Left hindlimb (tissue), 1 donor: ENCODE results near the gene TTC4.
A peak's percentile ranks its signal among the peaks of the same experiment; 100 is the strongest.
"Not testable (repeated sequence)": the region's sequence is repeated elsewhere in the genome, so short reads cannot be mapped to it uniquely, and the experiment has no call there.

Experiments used
- DNase-seq: peaks from one replicate; pipeline ENCODE4 v3.0.0-alpha.2; 2018

The TTC4 gene

DNA sequence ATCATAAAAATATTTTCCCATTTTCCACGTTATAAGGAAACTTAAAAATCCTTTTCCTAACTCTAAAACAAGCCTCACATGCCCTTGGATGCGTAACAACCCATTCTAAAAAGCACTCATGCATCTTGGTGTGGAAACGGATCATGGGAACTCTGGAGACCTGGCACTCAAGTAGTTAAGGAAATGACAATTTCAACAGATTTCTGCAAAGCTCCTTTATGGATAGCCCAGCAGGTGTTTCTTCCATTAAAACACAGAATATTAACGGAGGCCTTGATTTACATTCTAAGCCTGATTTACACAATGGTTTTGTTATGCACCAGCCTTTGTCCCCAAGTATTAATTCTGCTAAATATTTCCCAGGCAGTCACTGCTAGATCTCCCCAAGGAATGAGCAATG, 35.8 kb downstream of the TTC4 start:
- no peak for DNase-seq

DNA sequence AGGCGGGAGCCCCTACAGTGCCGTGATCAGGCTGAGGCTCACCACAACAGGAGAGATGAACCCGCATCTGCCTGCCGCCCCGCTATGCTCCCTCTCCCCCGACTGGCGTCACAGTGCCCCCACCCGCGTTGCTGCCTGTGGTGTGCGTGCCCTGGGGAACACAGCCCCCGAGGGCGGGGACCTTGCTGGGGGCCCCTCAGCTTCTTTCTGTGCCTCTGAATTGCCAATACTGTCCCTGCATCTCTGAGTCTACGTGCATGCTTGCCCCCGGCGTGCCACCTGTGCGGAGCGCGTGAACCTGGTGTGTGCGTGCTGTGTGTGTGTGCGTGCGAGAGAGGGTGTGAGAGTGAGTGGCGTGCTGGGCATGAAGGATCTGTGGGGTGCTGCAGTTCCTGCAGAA, 38.4 kb downstream of the TTC4 start:
- no peak for DNase-seq

DNA sequence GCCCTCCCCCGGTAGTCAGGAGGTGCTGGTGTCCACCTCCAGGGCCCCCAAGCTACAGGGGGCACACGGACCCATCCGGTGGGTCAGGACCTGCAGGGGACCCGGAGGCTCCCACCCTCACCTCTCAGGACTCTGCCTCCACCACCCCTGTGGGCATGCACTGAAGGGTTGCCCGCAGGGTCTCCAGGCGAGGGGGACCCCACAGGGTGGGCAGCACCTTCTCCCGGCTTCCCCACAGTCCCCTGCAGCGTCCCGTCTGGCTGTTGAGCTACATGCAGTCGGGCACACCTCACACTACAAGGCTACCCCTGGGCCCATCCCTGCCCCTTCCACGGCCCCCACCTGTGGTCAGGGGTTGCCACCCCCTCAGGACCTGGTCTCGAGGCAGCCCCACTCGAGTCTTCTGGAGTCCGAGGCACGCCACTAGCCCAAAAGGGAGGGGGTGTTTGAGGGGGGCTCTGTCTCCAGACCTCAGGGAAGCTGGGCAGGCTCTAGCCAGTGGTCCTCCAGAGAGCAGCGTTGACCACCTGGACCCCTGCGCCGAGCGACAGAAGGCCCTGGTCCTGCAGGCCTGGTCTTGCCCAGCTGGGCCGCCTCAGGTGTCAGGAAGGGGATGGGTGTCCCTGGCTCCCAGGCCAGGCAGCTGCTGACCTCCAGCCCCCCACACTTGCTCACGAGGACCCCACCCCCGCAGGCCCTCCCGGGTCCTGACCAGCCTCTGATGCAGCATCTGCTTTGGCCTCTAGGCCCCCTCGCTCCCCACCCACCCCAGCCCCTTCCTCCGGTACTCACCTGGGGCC, 39.0 kb downstream of the TTC4 start:
- no peak for DNase-seq

DNA sequence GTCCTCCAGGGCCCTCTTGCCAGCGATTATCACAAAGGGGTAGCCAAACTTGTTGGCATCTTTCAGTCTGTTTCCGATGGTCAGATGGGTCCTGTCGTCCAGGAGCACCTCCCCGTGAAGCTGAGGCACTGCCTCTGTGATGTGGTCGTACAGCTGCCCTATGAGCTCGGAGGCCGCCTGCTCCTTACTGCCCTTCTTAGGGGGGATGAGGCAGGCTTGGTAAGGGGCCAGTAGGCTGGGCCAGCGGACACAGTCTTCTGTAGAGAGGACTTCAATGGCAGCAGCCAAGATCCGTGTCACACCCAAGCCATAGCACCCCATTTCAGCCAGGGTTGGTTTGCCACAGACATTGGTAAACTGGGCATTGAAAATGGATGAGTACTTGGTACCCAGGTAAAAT, 42.2 kb downstream of the TTC4 start:
- no peak for DNase-seq

DNA sequence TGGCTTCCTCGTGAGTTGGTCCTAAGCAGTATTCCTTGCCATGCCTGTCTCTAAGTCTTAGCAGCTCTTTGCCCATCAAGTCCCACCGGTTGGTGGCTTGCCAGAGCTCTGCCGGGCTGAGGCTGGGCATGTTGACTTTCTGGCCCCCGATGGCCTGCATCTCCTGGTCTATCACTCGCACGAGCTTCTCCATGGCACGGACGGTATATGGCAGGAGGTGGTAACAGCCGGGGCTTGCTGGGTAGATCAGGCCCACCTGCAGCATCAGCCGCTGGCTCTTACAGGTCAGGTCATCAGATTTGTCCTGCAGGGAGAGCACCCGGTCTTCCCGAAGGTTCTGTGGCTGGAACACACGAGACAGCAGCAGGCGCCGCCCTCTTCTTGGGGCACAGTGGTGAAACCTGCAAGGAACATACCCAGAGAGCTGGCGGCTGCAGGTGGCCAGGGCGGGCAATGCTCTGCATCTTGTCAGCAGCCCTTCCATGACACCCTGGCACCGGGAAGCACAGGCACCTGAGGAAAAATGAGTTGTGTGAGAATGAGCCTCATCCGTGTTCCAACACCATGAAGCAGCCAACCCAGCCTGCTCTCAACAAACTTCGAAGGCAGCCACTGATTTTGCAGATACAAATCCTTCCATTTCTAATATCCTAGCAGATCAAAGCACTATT, 43.2 kb downstream of the TTC4 start:
- DNase-seq: no peak

DNA sequence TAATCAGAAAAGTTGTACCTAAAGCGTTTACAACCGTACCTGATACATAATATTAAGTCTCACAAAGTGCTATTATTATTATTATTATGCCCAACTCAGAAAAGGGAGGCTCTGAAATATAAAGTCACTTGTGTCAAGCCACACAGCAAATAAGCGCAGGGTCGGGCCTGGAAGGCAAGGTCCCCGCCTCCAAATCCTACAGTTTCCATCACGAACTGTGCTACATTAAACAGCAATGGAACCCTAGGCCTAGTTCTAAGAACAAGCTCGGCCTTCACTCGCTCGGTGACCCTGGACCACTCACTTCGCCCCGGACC, 48.1 kb downstream of the TTC4 start:
- no peak for DNase-seq

DNA sequence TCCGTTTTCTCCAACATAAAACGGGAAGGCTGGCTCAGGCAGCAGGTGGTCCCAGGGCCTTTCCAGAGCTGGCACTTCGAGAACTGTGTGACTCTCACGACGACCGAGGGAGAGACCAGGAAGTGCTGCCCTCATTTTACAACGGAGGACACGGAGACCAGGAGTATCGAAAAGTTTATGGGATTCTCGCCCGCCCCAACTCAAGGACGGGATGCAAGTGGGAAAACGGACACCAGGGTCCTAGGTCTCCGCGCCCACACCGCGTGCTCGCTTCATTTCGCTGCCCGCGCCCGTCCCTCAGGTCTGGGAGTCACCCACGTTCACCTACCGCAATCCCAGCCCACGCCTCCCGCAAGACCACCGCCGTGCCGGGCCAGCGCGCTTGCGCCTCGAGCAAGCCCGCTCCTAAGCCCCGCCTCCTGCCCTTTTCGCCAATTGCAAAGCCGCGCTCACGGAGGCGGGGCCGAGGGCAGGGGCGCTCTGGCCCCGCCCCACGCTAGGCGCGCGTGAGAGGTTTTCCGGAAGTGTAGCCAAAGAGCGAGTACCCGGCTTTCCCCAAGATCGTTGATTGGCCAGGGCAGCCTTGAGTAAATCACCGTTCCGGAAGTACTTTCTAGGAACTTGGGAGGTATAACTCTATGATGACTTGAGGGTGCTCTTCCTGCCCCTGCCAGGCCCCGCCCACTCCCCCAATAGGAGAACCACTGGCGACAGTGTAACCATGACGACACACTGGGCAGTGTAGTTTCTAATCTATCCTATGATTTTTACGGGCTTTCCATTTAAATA, 48.7 kb downstream of the TTC4 start, which contains the start of gene PARS2:
Gene PARS2, minus strand, starts transcription at position 391 of the 789 bp plus-strand sequence. CDS start 5,362 bp downstream, outside the sequence.
- DNase-seq: peak; percentile 98

DNA sequence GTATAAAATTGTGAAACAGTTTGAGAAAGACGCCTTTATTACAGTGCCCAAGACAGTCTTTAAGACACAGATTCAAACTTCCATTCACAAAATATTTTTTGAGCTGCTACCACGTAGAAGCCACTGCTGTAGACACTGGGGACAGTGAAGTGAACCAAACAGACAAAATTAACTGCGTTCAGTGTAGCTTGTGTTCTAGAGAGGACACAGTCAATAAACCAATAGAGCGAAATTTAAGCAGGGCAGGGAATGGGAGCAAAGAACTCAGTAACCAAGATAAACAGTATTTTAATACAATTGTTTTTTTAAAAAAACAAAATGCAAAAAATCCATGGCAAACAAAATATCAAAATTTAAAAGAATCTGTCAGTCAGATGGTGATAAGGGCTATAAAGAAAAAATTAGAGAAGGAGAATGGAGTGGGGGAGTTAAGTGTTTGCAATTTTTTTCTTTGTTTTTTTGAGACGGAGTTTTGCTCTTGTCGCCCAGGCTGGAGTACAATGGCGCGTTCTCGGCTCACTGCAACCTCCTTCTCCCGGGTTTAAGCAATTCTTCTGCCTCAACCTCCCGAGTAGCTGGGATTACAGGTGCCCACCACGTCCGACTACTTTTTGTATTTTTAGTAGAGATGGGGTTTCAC, 49.4 kb downstream of the TTC4 start:
- DNase-seq: no peak

DNA sequence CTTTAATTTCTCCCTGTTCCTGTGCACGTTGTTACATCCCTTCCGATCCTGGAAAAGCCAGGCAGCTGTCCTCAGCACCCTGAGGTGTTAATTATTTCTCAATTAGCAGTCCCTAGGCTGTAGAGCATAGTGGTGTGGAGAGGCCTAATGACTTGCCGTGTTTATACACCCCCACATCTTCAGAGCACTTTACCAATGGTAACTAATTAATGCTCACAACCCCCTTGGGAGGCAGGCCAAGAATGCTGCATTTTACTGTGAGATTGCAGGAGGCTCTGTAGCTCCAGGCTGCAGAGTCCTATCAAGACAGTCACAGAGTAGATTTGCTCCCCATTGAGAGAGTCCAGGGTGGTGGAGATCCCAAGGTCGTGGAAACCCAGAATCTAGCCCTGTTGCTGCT, 51.1 kb downstream of the TTC4 start:
- DNase-seq: no peak

DNA sequence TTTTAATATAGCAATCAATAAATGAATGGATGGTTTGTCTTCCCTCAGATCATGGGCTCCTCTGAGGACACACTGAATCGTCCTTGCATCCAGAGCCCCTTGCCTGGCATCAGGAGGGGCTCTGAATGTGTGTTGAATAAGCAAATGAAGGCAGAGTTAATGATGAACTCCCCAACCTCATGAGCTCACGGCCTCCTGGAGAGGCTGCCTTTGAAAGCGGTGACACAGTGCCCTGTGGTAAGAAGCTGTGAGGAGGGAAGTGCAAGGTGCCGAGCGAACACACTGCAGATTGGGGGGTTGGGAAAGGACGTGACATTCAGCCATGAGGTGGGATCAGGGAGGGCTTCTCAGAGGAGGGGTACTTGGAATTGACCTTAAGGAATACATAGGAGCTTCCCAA, 51.9 kb downstream of the TTC4 start:
- no peak for DNase-seq

DNA sequence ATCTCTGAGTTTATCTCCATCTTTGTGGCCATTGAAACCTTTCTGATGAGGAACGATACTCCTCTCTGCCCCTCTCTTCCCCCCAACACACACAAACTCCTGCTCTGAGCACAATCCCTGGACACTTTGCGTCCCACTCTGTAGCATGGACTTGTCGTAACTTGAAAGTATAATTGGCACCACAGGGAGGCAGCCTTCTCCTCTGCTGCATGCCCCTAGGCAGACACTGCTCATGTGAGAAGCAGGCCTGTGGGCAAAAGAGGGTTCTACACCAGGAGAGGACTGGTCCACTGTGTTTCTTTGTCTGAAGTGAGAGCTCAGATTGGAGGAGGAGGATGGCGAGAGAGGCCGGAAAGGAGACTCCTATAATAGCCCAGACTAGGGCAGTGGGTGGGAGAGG, 52.4 kb downstream of the TTC4 start:
- DNase-seq: no peak

DNA sequence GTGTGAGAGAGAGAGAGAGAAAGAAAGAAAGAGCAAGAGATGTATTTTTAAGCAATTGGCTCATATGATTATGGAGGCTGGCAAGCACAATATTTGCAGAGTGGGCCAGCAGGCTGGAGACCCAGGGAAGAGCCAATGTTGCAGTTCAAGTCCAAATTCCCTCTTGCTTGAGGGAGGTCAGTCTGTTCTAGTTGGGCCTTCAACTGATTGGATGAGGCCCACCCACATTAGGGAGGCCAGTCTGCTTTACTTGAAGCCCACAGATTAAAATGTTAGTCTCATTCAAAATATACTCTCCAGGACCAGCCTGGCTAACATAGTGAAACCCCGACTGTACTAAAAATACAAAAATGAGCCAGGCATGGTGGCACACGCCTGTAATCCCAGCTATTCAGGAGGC, 57.3 kb downstream of the TTC4 start:
- no peak for DNase-seq

DNA sequence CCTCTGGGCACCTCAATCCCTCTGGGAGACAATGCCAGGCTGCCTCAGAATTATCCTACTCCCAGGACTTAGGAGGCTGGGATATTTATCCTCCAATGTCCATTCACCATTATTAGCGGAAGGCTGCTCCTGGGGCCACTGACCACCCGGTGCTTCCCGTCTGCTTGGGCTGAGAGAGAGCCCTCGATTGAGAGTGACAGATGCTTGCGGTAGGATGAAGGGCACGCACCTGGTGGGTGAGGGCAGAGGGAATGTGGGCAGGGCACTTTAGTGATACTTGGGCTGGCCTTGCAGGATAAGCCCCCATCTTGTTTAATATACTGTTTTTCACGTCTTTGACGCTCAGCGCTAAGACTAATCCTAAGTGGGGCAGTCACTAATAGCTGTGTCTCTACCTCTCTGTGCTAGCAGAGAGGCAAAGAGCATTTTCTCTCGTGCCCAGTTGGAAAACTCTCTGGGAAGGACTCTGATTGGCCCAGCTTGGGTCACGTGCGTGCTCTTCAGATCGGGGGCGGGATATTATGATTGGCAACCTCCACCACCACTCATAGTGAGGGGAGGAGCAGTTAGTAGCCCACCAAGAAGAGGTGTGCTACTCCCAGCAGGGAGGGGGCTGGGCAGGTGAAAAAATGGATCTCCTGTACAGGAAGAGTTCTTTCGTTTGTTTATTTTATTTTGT, 59.3 kb downstream of the TTC4 start:
- no peak for DNase-seq

DNA sequence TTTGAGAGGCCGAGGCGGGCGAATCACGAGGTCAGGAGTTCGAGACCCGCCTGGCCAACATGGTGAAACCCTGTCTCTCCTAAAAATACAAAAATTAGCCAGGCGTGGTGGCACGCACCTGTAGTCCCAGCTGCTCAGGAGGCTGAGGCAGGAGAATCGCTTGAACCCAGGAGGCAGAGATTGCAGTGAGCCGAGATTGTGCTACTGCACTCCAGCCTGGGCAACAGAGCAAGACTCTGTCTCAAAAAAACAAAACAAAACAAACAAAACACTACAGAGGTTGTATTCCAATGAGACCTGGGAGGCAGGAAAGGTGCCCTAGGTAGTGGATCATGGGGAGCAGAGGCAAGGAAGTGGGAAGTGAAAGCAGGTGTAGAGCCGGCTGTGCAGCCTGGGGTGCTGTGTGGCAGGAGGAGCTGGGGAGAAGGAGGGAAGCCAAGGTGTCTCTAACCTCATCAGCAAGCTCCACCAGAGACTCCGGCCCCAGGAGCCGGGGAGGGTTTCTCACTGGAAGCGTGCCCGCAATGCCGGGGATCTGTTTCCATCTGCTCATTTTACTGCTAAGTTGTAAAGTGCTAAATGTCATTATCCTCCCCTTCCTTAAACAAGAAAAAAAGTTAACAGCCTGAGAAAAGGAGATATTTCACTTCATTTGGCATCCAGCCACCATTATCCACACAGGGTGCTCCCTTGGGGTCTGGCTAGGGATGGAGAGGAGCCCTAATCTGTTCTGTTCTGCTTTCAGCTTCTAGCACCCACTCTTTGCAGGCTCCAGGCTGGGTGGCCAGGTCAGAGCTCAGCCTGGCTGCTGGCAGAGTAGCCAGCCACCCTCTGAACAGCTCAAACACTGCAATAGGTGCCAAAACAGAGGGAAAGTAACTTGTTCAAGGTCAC, 60.4 kb downstream of the TTC4 start:
- not testable (repeated sequence) for DNase-seq

DNA sequence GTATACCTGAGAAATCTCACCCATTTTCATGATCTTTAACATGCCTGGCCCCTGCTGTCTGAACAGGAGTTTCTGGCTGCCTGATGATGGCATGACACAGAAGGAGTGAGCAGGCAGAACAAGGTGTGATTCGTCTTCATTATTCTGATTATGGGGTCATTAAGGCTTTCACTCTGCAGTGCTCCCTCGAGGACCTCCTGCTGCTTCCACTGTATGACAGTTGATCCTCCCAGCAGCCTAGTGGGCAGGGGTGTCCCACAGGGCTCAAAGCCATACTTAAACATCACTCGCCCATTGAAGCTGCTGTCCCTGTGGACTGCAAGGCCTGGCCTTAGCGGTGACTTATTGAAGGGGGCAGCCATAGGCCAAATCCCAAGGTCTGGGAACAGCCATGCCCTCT, 61.4 kb downstream of the TTC4 start:
- DNase-seq: no peak

DNA sequence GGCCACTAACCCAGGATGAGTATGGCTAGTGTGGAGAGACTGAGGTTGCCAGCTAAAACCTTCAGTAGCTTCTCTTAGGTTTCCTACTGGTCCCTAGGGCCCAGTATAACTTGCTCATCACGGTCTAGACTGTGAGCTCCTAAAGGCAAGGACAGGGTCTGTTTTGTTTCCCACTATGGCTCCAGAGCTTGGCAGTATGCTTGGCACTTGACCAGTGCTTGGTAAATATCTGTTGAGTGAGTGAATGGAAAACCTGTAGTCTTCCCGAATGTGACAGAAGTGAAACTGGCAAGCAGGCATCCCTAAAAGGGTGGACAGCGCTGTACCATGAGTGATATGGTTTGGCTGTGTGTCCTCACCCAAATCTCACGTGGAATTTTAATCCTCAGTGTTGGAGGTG, 61.8 kb downstream of the TTC4 start:
- no peak for DNase-seq

DNA sequence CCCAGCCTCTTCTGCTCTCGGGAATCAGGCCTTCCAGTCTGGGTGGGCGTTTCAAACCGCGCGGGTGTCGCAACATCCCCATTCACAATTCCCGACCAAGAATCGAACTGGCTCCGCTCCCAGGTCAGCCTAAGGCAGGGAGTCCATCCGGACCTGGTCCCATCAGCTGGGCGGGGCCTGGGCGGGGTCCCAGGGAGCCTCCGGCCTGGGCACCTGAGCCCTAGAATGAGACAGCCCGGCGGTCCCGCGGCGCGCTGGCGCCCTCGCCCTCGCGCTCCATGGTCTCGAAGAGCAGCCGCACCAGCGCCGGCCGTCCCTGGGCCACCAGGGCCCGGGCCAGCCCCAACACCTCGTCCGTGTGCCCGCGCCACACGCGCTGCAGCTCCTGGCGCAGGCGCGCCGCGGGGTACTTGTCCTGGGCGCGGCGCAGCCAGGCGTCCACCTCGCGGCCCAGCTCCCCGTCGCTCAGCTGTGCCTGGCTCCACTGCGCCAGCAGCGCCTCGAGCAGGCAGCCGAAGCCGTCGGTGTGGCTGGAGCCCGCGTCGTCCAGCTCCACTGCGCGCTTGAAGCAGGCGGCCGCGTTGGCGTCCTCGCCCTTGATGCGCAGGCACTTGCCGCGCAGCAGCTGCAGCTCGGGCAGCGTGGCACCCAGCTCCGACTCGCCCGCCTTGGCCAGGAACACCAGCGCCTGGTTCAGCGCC, 65.5 kb downstream of the TTC4 start:
- no peak for DNase-seq

DNA sequence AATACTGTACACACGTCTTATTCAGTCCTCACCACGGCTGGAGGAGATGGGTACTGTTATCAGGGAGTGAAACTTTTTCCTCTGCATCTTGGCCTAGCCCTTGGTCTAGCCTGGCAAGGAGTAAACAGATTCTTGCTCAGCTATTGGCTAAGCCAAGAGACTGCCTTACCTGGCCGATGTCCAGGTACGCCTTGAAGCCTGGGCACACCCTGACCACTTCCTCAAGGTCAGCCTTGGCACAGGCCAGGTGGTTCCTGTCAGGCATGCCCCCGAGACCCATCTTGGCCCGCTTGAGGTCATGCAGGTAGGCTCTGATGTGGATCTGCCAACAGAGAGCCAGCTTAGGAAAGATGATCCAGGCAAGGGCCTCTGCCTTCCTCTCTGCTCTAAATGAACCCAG, 66.5 kb downstream of the TTC4 start:
- DNase-seq: no peak

DNA sequence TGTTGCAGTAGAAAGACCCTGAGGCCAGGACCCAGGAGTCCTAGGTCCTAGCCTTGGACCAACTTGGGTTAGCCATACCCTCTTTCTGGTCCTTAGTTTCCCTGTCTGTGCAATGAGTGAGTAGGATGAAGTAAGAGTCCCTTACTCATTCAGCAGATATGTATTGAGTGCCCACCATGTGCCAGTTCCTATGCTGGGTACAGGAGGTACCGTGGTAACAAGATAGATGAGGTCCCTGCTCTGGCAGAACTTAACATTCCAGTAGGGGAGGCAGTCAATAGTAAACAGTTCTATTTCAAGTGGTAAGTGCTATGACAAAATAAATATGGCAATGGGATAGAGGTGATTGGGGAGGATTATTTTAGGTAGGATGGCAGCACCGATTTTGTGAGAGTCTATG, 66.9 kb downstream of the TTC4 start:
- no peak for DNase-seq

DNA sequence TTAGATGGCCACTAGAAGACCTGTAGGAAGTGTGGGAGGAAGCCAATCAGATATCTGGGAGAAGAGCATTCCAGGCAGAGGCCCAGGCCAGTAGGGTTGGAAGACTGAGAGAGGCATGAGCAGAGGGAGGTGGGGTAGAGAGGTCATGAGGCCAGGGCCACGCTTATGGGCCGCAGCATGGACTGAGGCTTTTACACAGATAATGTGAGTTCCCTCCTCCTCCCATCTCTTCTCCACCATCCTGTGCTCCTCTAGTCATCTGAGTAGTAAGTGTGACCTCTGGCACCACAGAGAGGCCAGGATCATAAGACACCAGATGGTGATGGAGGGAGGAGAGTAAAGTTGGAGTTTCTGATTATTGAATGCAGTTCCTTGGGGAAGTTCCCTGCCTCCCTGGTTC, 68.4 kb downstream of the TTC4 start:
- no peak for DNase-seq

DNA sequence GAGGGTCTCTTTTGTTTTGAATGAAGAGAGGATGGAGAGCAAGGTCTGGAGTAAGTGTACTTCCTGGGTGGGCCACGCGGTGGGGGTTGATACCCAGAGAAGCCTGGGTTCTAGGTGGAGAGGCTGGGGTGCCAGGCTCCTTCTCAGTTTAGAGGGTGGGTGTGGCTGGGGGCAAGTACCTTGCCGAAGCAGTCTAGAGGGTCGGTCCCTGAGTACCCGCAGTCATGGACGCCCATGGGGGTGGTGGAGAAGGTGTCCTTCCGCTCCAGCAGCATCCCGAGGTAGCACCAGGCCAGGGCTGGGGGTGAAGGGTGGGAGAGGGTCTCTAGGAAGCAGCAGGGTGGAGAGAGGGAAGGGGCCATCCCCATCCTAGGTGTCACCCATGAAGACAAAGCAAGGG, 71.1 kb downstream of the TTC4 start:
- DNase-seq: no peak
